GM10847 (cell line): ENCODE results near the gene TMEM98.

ENCODE experiments used
- POLR2A ChIP-seq: IDR thresholded peaks from 2 replicates; pipeline ENCODE4 v1.6.1; 2011; ENCODE audit not compliant: insufficient read length; ENCODE audit errors: extremely low read depth

The TMEM98 gene

GRCh38 chr17:32931686-32932085, 3.7 kb downstream of the TMEM98 start:
- no peak for TF ChIP-seq POLR2A

- no peak for TF ChIP-seq POLR2A
These were observed 5.9 kb downstream of the TMEM98 start for GRCh38 chr17:32933881-32934280.

GRCh38 chr17:32935726-32936125, 7.8 kb downstream of the TMEM98 start:
- TF ChIP-seq POLR2A, result no peak

DNA sequence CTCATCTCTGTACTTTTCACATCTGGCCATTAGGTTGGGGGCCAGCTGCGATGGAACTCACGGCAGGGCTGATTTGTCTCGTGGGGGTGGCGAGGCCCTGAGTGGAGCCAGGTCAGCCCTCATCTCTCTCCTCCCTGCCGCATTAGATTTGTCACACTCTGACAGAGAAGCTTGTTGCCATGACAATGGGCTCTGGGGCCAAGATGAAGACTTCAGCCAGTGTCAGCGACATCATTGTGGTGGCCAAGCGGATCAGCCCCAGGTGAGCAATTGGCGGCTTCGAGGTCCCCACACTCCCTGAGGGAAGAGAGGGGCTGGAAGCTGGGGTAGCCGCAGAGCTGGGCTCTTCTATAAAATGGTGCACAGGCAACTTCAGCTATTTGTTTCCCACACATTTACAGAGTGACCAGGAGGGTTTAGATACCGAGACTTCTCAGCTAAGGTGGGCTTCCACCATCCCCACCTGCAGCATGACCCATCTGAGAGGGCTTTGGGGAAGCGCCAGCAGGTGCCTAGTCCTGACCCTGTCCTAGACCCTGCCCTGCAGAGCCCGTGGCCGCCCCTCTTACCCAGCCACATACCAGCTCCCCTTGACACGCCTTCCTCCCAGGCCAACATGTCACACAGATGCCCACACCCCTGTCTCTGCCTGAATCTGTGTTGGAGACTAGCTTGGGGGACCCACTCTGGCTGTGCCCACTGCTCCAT, 8.4 kb downstream of the TMEM98 start:
- TF ChIP-seq POLR2A, result no peak

- no peak for TF ChIP-seq POLR2A
These were observed 9.0 kb downstream of the TMEM98 start for GRCh38 chr17:32936894-32937500.

GRCh38 chr17:32940706-32941390, 12.9 kb downstream of the TMEM98 start:
- TF ChIP-seq POLR2A, result no peak

- TF ChIP-seq POLR2A, result no peak
These were observed 13.6 kb downstream of the TMEM98 start for GRCh38 chr17:32941419-32942032.

GRCh38 chr17:32943206-32943605, 15.3 kb downstream of the TMEM98 start:
- no peak for TF ChIP-seq POLR2A

DNA sequence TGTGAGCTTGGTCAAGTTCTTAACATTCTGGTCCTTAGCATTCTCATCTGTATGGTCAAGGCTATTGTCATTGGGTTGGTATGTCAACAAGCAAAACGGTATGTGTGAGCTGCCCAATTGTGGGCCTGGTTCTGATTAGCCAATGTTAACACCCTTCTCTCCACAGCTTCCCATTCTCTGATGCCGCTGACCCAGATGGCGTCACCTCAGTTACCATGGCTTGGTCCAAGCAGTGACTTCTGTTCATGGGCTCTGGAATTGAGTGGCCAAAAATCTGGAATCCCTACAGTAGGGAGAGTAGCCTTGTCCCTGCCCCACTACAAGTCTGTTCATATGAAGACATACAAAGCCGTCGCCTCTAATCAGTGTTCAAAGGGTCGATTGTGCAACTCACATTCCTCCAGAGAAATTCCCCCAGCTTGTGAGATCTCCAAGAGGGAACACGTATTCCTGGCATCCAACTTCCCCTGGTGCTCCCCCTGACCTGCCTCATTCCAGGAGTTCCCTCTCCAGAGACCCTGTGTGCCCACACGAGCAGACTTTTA, 15.8 kb downstream of the TMEM98 start:
- TF ChIP-seq POLR2A, result no peak

DNA sequence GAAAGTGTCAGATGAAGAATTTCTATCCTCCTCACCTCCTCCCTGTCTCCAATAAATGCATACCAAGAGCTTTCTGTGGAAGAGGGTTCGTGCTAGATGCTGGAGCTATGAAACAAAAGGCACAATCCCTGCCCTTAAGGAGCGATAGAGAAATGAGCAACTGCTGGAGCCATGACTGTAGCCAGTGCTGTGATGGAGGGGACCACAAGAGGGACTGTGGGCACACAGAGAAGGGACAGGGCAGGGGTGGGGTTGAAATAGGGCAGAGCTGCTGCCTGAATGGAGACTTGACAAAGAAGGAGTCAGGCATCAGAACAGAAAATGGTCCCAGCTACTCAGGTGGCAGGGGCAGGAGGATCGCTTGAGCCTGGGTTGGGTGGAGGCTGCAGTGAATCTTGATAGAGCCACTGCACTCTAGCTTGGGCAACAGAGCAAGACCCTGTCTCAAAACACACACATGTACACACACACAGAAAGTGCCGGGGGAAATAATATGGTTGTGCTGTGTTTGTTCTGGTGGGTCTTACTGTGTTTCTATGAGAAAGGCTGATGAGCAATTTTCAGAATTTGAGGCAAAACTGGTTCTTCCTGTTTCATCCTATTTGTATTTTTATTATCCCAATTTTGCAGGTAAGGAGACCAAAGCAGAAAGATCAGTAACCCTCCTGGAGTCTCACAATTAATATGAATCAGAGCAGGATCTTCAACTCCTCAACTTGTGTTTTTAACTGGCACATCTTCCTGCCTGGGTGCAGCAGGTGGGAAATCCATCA, 16.5 kb downstream of the TMEM98 start:
- TF ChIP-seq POLR2A, result no peak

DNA sequence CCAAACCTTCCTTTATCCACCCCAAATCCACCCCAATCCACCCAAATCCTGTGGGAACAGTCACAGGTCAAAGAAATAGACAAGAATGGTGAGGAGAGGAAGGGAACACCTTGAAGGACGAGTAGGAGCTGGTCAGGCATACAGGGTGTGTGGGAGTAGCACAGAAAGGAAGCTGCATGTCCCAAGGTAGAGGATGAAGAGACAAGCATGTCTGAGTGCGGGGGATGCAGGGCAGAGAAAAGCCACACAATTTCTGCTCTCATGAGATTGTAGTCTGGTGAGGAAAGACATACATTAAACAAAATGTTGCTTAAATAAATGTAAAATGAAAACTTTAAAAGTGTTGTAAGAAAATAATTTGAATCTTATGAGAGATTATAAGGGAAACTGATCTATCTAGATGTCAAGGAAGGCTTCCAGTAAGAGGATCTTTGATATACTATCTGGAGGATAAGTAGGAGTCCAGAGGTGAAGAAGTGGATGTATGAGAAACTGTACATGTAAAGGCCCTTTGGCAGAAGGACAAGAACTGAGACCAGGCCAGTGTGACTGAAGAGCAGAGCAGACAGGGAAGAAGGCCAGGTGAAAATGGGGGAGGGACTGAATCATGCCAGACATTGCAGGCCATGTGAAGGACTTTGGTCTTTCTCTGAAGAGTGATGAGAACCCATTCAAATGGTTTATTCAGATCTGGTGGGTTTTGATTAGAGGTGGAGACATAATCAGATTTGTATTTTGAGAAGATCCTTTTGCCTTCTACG, 18.6 kb downstream of the TMEM98 start:
- no peak for TF ChIP-seq POLR2A

- TF ChIP-seq POLR2A, result no peak
These were observed 19.8 kb downstream of the TMEM98 start for GRCh38 chr17:32947736-32948135.

GRCh38 chr17:32949181-32949580, 21.2 kb downstream of the TMEM98 start:
- no peak for TF ChIP-seq POLR2A

- no peak for TF ChIP-seq POLR2A
These were observed 25.1 kb downstream of the TMEM98 start for GRCh38 chr17:32953045-32953444.
